Mucosa of rectum (tissue), 2 donors: ENCODE measurements around the gene MYO7B.
"Not testable (repeated sequence)": the region's sequence is repeated elsewhere in the genome, so short reads cannot be mapped to it uniquely, and the experiment has no call there.

Experiments
- H3K27ac ChIP-seq, 2 donors: one replicate each; pipeline ENCODE4 v1.7.0; 2013; ENCODE audit warnings: inconsistent platforms in 2 of 2, low read depth in 2 of 2, low read length in 2 of 2
- H3K27me3 ChIP-seq, 2 donors: one replicate each; pipeline ENCODE4 v1.7.0; 2013; ENCODE audit warnings: low read length in 2 of 2; ENCODE audit not compliant: control insufficient read depth in 2 of 2, insufficient read depth in 2 of 2
- H3K36me3 ChIP-seq, 2 donors: one replicate each; pipeline ENCODE4 v1.7.0; 2013; ENCODE audit warnings: low read length in 2 of 2; ENCODE audit not compliant: control insufficient read depth in 2 of 2, insufficient read depth in 2 of 2
- H3K4me1 ChIP-seq, 2 donors: one replicate each; pipeline ENCODE4 v1.7.0; 2013; ENCODE audit warnings: low read length in 2 of 2, mild to moderate bottlenecking in 1 of 2; ENCODE audit not compliant: control insufficient read depth in 2 of 2, insufficient read depth in 2 of 2
- H3K4me3 ChIP-seq, 2 donors: one replicate each; pipeline ENCODE4 v1.7.0; 2013; ENCODE audit warnings: low read length in 2 of 2
- H3K9ac ChIP-seq, 2 donors: one replicate each; pipeline ENCODE4 v1.7.0; 2013; ENCODE audit warnings: low read length in 2 of 2, low read depth in 1 of 2, mild to moderate bottlenecking in 1 of 2
- H3K9me3 ChIP-seq, 2 donors: one replicate each; pipeline ENCODE4 v1.7.0; 2013; ENCODE audit warnings: low read length in 2 of 2; ENCODE audit not compliant: control insufficient read depth in 2 of 2
- donor health status: healthy.
- donor health status: Normal muscosa, but diverticular disease.

MYO7B gene

GRCh38 chr2:127530245-127531140 lies 5.0 kb upstream of the MYO7B start:
- Histone ChIP-seq H3K27ac (peak overlapping the region; percentile 54 to 56), H3K27me3 (no peaks in the 10 kb centered on the region), H3K4me1 (peaks cover 16 to 22% of the 10 kb centered on the region in 2 donors), H3K9ac (no peak overlapping the region), H3K9me3 (no peaks in the 10 kb centered on the region), H3K4me3 (no peak overlapping the region), H3K36me3 (no peaks in the 10 kb centered on the region)

GRCh38 chr2:127531221-127531648 lies 4.2 kb upstream of the MYO7B start:
- Histone ChIP-seq H3K4me1 (peaks cover 16 to 20% of the 10 kb centered on the region in 2 donors), H3K27me3 (no peaks in the 10 kb centered on the region), H3K4me3 (no peak overlapping the region), H3K36me3 (no peaks in the 10 kb centered on the region), H3K9me3 (no peaks in the 10 kb centered on the region), H3K27ac (peak overlapping the region; percentile 54 to 56), H3K9ac (no peak overlapping the region)

- Histone ChIP-seq H3K9me3 (no peaks in the 10 kb centered on the region), H3K4me3 (no peak overlapping the region), H3K4me1 (peaks cover 14 to 20% of the 10 kb centered on the region in 2 donors), H3K27me3 (no peaks in the 10 kb centered on the region), H3K27ac (peak overlapping the region; percentile 54 to 56), H3K36me3 (no peaks in the 10 kb centered on the region), H3K9ac (no peak overlapping the region)
Measured at GRCh38 chr2:127532296-127532695, 3.2 kb upstream of the MYO7B start.

- Histone ChIP-seq H3K27ac (peak overlapping the region; percentile 96 to 98), H3K27me3 (peaks cover 0 to under 1% of the 10 kb centered on the region in 2 donors), H3K4me1 (peaks cover 16 to 23% of the 10 kb centered on the region in 2 donors), H3K9ac (peak overlapping the region; percentile 96), H3K36me3 (peaks cover 0 to 1% of the 10 kb centered on the region in 2 donors), H3K9me3 (no peaks in the 10 kb centered on the region), H3K4me3 (peak overlapping the region; percentile 77 to 85)
Measured at GRCh38 chr2:127535918-127536317, 435 bp downstream of the MYO7B start.

- H3K9me3 ChIP-seq = no peaks in the 10 kb centered on the region
Measured at GRCh38 chr2:127536707-127537541, 1.4 kb downstream of the MYO7B start.

GRCh38 chr2:127537644-127538043 lies 2.2 kb downstream of the MYO7B start:
- Histone ChIP-seq H3K9ac (no peak overlapping the region), H3K27me3 (peaks cover 0 to 2% of the 10 kb centered on the region in 2 donors), H3K4me3 (no peak overlapping the region), H3K36me3 (peaks cover 0 to 1% of the 10 kb centered on the region in 2 donors), H3K27ac (no peak overlapping the region), H3K9me3 (no peaks in the 10 kb centered on the region), H3K4me1 (peaks cover 30 to 37% of the 10 kb centered on the region in 2 donors)

More at GRCh38 chr2:127536707-127537541, 1.4 kb downstream of the MYO7B start:
- peak overlapping the region; percentile 96 for H3K9ac ChIP-seq
- H3K36me3 ChIP-seq = peaks cover 0 to 1% of the 10 kb centered on the region in 2 donors
- peaks cover 23 to 30% of the 10 kb centered on the region in 2 donors for H3K4me1 ChIP-seq
- H3K4me3 ChIP-seq = peak overlapping the region; percentile 77 to 85
- peak overlapping the region; percentile 96 to 98 for H3K27ac ChIP-seq
- H3K27me3 ChIP-seq = peaks cover 0 to 2% of the 10 kb centered on the region in 2 donors

- Histone ChIP-seq H3K27ac (peak overlapping the region; percentile 77 to 79), H3K36me3 (peaks cover 0 to 4% of the 10 kb centered on the region in 2 donors), H3K9ac (no peak overlapping the region), H3K9me3 (no peaks in the 10 kb centered on the region), H3K27me3 (peaks cover 0 to 2% of the 10 kb centered on the region in 2 donors), H3K4me3 (no peak overlapping the region), H3K4me1 (peaks cover 25 to 32% of the 10 kb centered on the region in 2 donors)
Measured at GRCh38 chr2:127541809-127542208, 6.3 kb downstream of the MYO7B start.

GRCh38 chr2:127542231-127542630 lies 6.7 kb downstream of the MYO7B start:
- peak overlapping the region; percentile 77 to 79 for H3K27ac ChIP-seq
- H3K27me3 ChIP-seq = peaks cover 0 to 2% of the 10 kb centered on the region in 2 donors
- peak overlapping the region in 1 of 2 donors; percentile 14 for H3K9ac ChIP-seq
- H3K36me3 ChIP-seq = peaks cover 0 to 7% of the 10 kb centered on the region in 2 donors
- peaks cover 25 to 31% of the 10 kb centered on the region in 2 donors for H3K4me1 ChIP-seq
- H3K9me3 ChIP-seq = no peaks in the 10 kb centered on the region
- H3K4me3 ChIP-seq = peak overlapping the region; percentile 7 to 26

- not testable (repeated sequence) for H3K27me3 ChIP-seq, H3K9me3 ChIP-seq, H3K36me3 ChIP-seq
- H3K9ac ChIP-seq = peak overlapping the region in 1 of 2 donors; percentile 9
- peaks cover 21 to 29% of the 10 kb centered on the region in 2 donors for H3K4me1 ChIP-seq
- peak overlapping the region; percentile 77 to 79 for H3K27ac ChIP-seq
- H3K4me3 ChIP-seq = peak overlapping the region in 1 of 2 donors; percentile 15
Measured at GRCh38 chr2:127543013-127543501, 7.6 kb downstream of the MYO7B start.
